DMS 273 treated with DMSO at 0.1 percent for 48 hours (cell line): ENCODE data around the gene HTRA1.

ENCODE experiments used
- DNase-seq: peaks from one replicate; lab custom pipeline; 2025; lab: John Stamatoyannopoulos, UW

HTRA1 gene

GRCh38 chr10:122461367-122461728 is at the start of gene HTRA1:
TSS of gene HTRA1 (plus strand) at chr10:122461553. CDS start at chr10:122461653, 100 bp downstream.
- DNase-seq = no peak

DNA sequence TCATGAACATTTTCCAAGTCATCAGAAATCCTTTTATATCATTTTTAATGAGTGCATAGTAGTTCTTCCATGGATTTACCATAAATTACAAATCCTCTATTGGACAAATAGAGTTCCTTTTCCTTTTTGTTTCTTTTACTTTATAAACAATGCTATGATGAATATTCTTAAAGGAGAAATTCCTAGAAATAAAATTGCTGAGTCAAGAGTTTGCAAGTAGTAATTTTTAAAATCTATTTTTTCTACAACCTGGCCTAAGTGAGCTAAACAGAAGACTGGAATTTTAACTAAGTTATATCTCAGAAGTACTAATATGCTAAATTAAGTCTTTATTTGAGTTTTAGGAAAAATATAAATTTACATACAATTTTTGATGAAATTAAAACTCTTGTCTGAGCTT is 48.0 kb upstream of the HTRA1 start:
- DNase-seq = no peak

DNA sequence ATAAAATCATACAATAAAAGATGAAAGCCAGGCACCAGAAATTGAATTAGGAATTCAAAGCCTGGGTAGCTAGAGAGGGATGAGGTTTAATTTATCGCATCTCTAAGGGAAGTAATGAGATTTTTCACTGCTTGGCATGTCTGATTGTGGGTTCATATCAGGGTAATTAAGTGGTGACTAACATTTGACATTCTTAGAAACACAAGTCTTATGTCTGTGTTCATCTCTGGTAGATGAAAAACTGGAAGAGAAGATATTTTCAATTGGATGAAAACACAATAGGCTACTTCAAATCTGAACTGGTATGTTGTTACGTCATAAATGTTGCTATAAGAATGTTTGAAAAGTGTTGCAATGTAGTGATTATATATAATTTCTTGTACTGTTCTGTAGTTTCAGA is 43.7 kb upstream of the HTRA1 start:
- no peak for DNase-seq

GRCh38 chr10:122419016-122419415 is 42.3 kb upstream of the HTRA1 start:
- no peak for DNase-seq

- no peak for DNase-seq
Measured at GRCh38 chr10:122419876-122420623, 41.3 kb upstream of the HTRA1 start.

DNA sequence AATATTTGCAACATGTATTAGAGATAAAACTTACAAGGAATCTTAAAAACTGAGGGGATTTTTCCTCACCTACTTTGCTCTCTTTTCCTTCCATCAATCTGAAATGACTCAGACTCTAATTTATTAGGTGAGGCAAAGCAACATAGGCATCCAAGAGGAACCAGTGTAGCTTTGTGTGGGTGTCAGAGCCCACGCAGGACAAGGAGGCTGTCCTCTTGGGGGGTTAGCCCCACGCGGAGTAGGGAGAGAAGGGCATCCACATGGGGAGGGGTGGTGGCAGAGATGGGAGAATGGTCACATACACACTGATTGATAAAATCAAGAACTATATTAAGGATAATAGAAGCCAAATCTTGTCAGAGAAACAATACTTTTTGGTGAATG is 40.7 kb upstream of the HTRA1 start:
- DNase-seq = no peak

DNA sequence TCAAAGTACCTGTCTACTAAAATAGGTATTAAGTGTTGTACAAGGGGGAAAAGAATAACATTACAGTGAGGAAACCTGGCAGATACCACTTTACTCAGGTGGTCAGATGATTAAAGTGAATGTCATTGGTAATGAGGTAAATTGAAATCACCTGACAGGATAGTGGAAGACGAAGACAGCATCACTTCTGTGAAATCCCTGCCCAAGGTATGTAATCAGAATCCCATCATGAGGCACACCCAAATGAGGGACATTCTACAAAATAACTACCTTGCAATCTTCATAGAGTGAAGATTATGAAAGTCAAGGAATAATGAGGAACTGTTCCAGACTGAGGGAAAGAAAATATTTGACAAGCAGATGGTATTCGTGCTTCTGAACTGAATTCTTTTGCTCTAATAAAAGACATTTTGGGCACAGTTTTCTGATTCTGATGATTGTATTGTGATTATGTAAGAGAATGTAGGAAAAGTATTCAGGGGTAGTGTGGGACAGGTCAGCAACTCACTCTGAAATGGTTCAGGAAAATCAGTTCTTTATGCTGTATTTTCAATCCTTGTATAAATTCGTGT is 40.2 kb upstream of the HTRA1 start:
- DNase-seq = no peak

DNA sequence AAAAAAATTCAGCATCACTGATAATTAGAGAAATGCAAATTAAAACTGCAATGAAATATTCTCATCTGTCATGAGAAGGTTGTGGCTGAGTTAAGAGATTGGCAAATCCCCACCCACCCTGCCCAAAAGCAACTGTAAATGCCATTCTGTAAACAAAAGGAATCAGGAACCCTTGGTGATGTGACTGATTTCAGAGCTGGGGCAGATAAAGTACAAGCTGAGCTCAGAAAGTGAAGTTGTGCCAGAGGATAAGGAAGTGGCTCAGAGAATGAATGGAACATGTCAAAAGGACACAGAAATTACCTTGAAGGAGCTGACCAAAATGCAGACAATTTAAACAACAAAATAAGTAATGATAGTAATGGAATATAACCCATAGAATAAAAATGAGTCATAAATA is 39.6 kb upstream of the HTRA1 start:
- no peak for DNase-seq

- DNase-seq = no peak
Measured at GRCh38 chr10:122422266-122422989, 38.9 kb upstream of the HTRA1 start.

DNA sequence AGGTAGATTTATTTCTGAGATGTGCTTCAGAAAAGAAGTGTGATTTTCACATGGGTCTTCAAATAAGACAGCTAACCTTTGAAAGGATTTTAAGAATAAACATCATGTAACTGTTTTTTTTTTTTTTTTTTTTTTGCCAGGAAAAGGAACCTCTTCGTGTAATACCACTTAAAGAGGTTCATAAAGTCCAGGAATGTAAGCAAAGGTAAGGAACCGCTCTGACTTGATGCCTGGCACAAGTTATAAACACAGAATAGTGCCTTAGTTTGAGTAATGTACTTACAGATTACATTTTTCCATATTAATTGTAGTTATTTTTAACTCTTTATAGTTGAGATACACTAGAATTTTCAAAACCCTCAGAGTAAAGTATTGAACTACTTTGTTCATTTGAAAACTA is 37.3 kb upstream of the HTRA1 start:
- DNase-seq = no peak

- no peak for DNase-seq
Measured at GRCh38 chr10:122426829-122427228, 34.5 kb upstream of the HTRA1 start.

DNA sequence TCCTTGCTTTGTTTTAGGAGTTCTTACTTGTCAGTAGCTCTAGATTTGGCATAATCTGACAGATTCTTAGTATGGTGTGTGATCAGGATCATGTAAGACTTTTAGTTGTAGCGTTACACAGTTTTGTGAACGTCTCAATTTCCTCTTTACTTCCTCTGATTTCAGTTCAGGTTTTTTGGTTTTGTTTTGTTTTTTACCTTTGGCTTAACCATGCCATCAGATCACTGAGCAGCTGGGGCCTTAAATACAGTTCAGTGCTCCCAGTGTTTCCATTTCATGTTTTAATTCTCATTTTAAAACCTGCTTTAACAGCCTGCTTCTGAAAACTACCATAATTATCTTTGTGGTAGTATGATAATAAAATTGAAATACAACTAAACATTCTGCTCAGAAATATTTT is 34.1 kb upstream of the HTRA1 start:
- DNase-seq = no peak

DNA sequence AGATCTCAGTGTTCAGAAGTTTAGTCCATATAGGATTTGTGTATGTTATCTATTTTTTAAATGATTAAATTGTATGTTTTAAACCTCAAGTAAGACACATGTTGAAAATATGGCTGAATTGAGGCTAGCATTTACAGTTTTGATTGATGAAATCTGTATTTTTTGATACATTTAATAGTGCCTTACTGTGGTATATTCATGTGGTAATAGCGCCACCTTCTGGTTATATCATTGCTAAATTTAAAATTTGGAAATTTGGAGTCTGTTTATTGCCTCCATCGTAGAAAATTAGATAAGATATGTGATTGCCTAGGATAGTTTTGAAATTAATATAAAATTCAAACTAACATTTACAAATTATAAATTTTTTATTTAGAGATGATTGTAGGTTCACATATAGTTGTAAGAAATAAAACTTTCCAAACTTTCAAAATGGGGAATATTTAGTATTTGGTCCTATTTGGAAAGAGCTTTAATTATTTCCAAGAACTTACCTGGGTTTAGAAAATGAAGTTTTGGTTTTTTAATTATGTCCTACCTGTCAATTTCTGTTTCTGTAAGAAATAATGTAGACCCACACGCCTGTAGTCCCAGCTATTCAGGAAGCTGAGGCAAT is 26.0 kb upstream of the HTRA1 start:
- peak; percentile 11 for DNase-seq

DNA sequence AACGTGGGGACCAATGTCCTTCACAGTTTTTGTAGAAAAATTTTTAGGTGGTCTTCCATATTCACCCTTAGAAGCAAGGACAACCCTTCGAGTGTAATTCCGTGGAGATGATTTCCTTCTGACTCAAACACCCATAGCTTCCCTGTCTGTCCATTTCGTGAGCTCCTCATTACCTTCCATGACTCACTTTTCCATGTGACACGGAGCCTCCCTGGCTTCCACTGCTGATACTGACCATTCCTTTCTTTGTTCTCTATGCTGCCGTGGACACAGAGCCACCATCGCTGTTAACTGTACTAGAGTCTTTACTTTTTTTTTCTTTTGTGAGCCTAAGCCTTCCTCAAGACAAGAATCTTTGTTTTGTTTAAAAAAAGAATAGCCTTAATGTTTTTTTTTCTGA is 19.4 kb upstream of the HTRA1 start:
- no peak for DNase-seq

- no peak for DNase-seq
Measured at GRCh38 chr10:122445469-122445868, 15.9 kb upstream of the HTRA1 start.

- no peak for DNase-seq
Measured at GRCh38 chr10:122445904-122446303, 15.4 kb upstream of the HTRA1 start.

DNA sequence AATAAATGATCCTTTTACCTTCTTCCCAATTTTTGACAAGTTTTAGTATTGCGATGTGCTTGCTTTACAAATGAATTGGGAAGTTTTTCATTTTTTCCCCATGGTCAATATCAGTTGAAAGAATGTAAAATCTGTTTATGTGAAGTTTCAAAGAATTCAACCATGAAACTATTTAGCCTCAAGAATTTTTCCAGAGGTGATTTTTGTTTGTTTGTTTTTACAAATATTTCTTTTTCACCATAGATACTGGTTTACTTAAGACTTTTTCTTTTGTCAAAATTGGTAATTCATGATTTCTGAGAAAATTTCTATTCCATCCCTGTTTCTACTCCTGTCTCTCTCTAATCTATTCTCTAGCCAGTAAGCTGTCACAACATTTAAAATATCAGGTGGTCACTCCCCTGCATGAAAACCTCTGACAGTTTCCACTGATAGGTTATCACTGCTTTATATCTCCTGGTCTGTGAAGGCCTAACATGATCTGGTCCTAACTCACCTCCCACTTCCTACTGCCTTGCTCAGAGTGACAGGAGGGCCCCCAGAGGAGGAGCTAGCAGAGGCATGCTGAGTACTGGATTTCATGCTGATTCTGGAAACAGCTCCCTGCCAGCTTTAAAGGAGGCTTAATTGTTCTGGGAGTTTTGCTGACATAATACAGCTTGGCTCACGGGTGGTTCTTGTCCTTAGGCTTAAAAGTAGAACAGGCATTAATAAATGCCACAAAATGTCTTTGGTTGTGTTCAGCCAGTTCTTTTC is 14.5 kb upstream of the HTRA1 start:
- no peak for DNase-seq

DNA sequence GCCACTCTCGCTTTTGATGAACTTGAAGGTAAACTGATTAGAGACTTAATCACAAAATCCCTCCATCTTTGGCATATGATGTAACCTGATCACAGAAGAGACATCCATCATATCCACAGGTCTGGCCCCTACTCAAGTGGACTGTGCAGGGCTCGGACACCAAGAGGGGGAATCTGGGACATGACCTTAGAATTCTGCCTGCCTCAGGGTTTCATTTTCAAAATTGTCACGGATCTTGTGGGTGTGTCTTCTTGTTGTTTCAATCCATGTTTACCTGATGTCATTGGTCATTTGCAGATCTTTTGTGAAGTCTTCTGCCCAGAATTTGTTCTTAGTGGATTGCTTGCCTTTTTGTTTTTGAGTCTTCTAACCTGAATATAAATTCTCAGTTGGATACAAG is 12.8 kb upstream of the HTRA1 start:
- DNase-seq = no peak

GRCh38 chr10:122449153-122449552 is 12.2 kb upstream of the HTRA1 start:
- no peak for DNase-seq

- DNase-seq = no peak
Measured at GRCh38 chr10:122450353-122450990, 10.9 kb upstream of the HTRA1 start.

- no peak for DNase-seq
Measured at GRCh38 chr10:122454071-122454470, 7.3 kb upstream of the HTRA1 start.

DNA sequence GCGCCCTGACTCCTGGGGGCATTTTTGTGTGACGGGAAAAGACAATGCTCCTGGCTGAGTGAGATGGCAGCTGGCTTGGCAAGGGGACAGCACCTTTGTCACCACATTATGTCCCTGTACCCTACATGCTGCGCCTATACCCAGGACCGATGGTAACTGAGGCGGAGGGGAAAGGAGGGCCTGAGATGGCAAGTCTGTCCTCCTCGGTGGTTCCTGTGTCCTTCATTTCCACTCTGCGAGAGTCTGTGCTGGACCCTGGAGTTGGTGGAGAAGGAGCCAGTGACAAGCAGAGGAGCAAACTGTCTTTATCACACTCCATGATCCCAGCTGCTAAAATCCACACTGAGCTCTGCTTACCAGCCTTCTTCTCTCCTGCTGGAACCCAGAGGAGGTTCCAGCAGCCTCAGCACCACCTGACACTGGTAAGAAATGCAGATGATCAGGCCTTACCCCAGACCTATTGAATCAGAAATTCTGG is 6.7 kb upstream of the HTRA1 start, which contains the start of gene ARMS2:
TSS of gene ARMS2 (plus strand) at position 51 of the 478 bp plus-strand sequence. CDS start at position 126, 75 bp downstream.
- DNase-seq = no peak
